GM20000 (cell line): ENCODE results near the gene FIGLA.

Source experiments
- DNase-seq: peaks from one replicate; pipeline ENCODE4 v3.0.0; 2012; ENCODE audit warnings: low spot score
- CTCF ChIP-seq: IDR thresholded peaks from 2 replicates; pipeline ENCODE4 v1.5.1; 2012; ENCODE audit warnings: mild to moderate bottlenecking, control low read depth; ENCODE audit errors: extremely low read depth, missing control alignments

Gene FIGLA

GRCh38 chr2:70797506-70797905 lies 7.1 kb upstream of the FIGLA start:
- no peak for TF ChIP-seq CTCF
- DNase-seq: no peak

- no peak for TF ChIP-seq CTCF
- no peak for DNase-seq
Measured at GRCh38 chr2:70796262-70796661, 5.8 kb upstream of the FIGLA start.

- DNase-seq: no peak
- TF ChIP-seq CTCF: no peak
Measured at GRCh38 chr2:70795164-70795995, 4.9 kb upstream of the FIGLA start.

GRCh38 chr2:70793450-70793849 lies 3.0 kb upstream of the FIGLA start:
- DNase-seq: no peak
- TF ChIP-seq CTCF: no peak

- peak; percentile 82 for DNase-seq
- peak; percentile 40 for TF ChIP-seq CTCF
Measured at GRCh38 chr2:70789304-70790135, 923 bp downstream of the FIGLA start.

DNA sequence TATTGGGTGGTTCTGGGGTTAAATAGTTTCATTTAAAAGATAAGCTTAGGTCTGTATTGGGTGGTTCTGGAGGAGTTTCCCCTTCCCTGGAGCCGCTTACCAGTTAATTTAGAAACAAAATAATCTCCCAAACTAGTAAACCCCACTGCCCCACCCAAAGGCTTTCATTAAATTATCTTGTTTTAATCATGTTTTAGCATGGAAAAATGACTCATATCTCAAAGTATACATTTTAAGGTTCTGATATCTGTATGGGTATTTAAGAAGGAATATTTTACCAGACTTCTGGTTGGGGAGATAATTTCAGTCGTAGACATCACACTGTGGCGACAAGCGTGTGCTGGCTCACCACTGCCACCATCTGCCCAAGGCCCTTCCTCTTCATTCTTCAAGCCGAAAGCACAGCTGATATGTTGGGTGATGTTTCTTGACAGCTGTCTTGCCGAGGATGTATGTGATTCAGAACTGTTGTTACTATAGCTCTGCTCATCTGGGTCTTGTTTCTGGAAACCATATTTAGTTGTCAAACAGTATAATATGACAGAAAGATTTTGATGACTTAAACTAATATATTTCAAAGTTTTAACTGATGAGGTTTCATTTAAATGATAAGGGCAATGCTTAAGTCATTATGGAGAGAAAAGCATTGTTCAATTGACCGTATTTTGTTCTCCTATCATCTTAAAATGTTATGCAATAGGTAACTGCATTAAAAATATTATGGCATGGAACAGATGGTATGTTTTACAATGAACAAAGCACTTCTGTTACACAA lies 5.1 kb downstream of the FIGLA start:
- peak; percentile 60 for DNase-seq
- peak; percentile 54 for TF ChIP-seq CTCF
